GM21526 (cell line): Measurements from ENCODE around the gene LDAF1.

Experiments used
- ATAC-seq: cut with Tn5 transposase; IDR thresholded peaks from one replicate; pipeline ENCODE4 v1.9.1; 2021; ENCODE audit warnings: moderate library complexity; ENCODE audit not compliant: unreplicated experiment, low FRiP score

The LDAF1 gene

GRCh38 chr16:21228361-21228872 is 69.9 kb downstream of the LDAF1 start:
- ATAC-seq: no peak
